KMS-11 (cell line): ENCODE data around the gene DPYSL5.

Experiments used
- H2AFZ ChIP-seq: fragments of 200-600 bp; sonication (generic); 2 replicates; pipeline ENCODE4 v1.6.1; 2016; ENCODE audit warnings: antibody characterized with exemption, mixed run types, low read depth
- H3K27ac ChIP-seq: fragments of 200-600 bp; sonication (generic); 2 replicates; pipeline ENCODE4 v1.6.1; 2016; ENCODE audit warnings: mild to moderate bottlenecking, mixed run types
- H3K27me3 ChIP-seq: fragments of 200-600 bp; sonication (generic); 2 replicates; pipeline ENCODE4 v1.6.1; 2017; ENCODE audit warnings: mild to moderate bottlenecking, low read depth, mixed run types, moderate library complexity; ENCODE audit not compliant: insufficient read depth
- H3K36me3 ChIP-seq: fragments of 200-600 bp; sonication (generic); 2 replicates; pipeline ENCODE4 v1.6.1; 2017; ENCODE audit warnings: mild to moderate bottlenecking, mixed run types; ENCODE audit not compliant: insufficient read depth
- H3K4me1 ChIP-seq: fragments of 200-600 bp; sonication (generic); 2 replicates; pipeline ENCODE4 v1.6.1; 2016; ENCODE audit warnings: mild to moderate bottlenecking, low read depth, mixed run types; ENCODE audit not compliant: poor library complexity, severe bottlenecking
- H3K4me2 ChIP-seq: fragments of 200-600 bp; sonication (generic); 2 replicates; pipeline ENCODE4 v1.7.0; 2016; ENCODE audit warnings: mild to moderate bottlenecking, mixed run types
- H3K4me3 ChIP-seq: fragments of 200-600 bp; sonication (generic); IDR thresholded peaks from 2 replicates; pipeline ENCODE4 v1.6.1; 2017; ENCODE audit warnings: low read depth, low read length, mixed read lengths; ENCODE audit not compliant: insufficient read depth
- H3K79me2 ChIP-seq: fragments of 200-600 bp; sonication (generic); 2 replicates; pipeline ENCODE4 v1.6.1; 2016; ENCODE audit warnings: low read depth, mixed run types; ENCODE audit not compliant: insufficient read depth
- H3K9ac ChIP-seq: fragments of 200-600 bp; sonication (generic); 2 replicates; pipeline ENCODE4 v1.6.1; 2016; ENCODE audit warnings: mild to moderate bottlenecking, mixed run types
- H4K20me1 ChIP-seq: fragments of 200-600 bp; sonication (generic); 2 replicates; pipeline ENCODE4 v1.6.1; 2016; ENCODE audit warnings: mild to moderate bottlenecking, mixed run types; ENCODE audit not compliant: insufficient read depth
- CTCF ChIP-seq: fragments of 200-600 bp; sonication (generic); conservative IDR thresholded peaks from 2 replicates; pipeline ENCODE4 v1.6.1; 2017; ENCODE audit warnings: low read depth, mild to moderate bottlenecking, antibody characterized with exemption, low read length, moderate library complexity, mixed read lengths

DPYSL5 gene

GRCh38 chr2:26974352-26974751 lies 126.4 kb downstream of the DPYSL5 start:
- no peak overlapping the region for H3K9ac ChIP-seq
- no peak overlapping the region for H3K4me3 ChIP-seq
- H4K20me1 ChIP-seq = no peaks in the 10 kb centered on the region
- H3K36me3 ChIP-seq = no peaks in the 10 kb centered on the region
- no peak overlapping the region for H2AFZ ChIP-seq
- H3K27me3 ChIP-seq = peaks cover 7% of the 10 kb centered on the region; the same call in 1 of the 2 replicates
- no peak overlapping the region for H3K4me2 ChIP-seq
- TF ChIP-seq CTCF = no peak
- H3K4me1 ChIP-seq = peaks cover 11% of the 10 kb centered on the region
- no peak overlapping the region for H3K27ac ChIP-seq
- no peaks in the 10 kb centered on the region for H3K79me2 ChIP-seq

GRCh38 chr2:26975102-26975501 lies 127.2 kb downstream of the DPYSL5 start:
- H3K27me3 ChIP-seq = peaks cover under 1% of the 10 kb centered on the region; the same call in 1 of the 2 replicates
- no peaks in the 10 kb centered on the region for H3K79me2 ChIP-seq
- TF ChIP-seq CTCF = no peak
- H3K4me2 ChIP-seq = no peak overlapping the region
- no peak overlapping the region for H3K4me3 ChIP-seq
- no peaks in the 10 kb centered on the region for H3K36me3 ChIP-seq
- H3K9ac ChIP-seq = no peak overlapping the region
- peaks cover 7% of the 10 kb centered on the region for H3K4me1 ChIP-seq
- H4K20me1 ChIP-seq = no peaks in the 10 kb centered on the region
- H2AFZ ChIP-seq = no peak overlapping the region
- no peak overlapping the region for H3K27ac ChIP-seq

GRCh38 chr2:26975656-26976055 lies 127.7 kb downstream of the DPYSL5 start:
- no peaks in the 10 kb centered on the region for H3K79me2 ChIP-seq
- no peak for TF ChIP-seq CTCF
- H4K20me1 ChIP-seq = no peaks in the 10 kb centered on the region
- no peak overlapping the region for H3K4me2 ChIP-seq
- no peak overlapping the region for H3K27ac ChIP-seq
- no peaks in the 10 kb centered on the region for H3K36me3 ChIP-seq
- H3K4me1 ChIP-seq = peaks cover 6% of the 10 kb centered on the region
- no peaks in the 10 kb centered on the region for H3K27me3 ChIP-seq
- H3K4me3 ChIP-seq = no peak overlapping the region
- H3K9ac ChIP-seq = no peak overlapping the region
- no peak overlapping the region for H2AFZ ChIP-seq

GRCh38 chr2:26976237-26976636 lies 128.3 kb downstream of the DPYSL5 start:
- Histone ChIP-seq H3K4me2 (no peak overlapping the region), H2AFZ (no peak overlapping the region), H3K9ac (no peak overlapping the region), H3K36me3 (no peaks in the 10 kb centered on the region), H3K27me3 (no peaks in the 10 kb centered on the region), H3K79me2 (no peaks in the 10 kb centered on the region), H3K4me1 (peaks cover 3% of the 10 kb centered on the region), H3K4me3 (no peak overlapping the region), H3K27ac (no peak overlapping the region), H4K20me1 (no peaks in the 10 kb centered on the region)
- TF ChIP-seq CTCF = no peak
